Lung microvascular endothelial cell (primary cell): ENCODE results near the gene ERBB2. TPM values are rescaled to one million over a fixed set of nuclear protein-coding genes. Genes with fewer than 3 reads are reported as not detected.
"Not testable (repeated sequence)": the region's sequence is repeated elsewhere in the genome, so short reads cannot be mapped to it uniquely, and the experiment has no call there.

ENCODE experiments used
- DNase-seq, 2 donors: peaks; one replicate each; pipeline versions ENCODE4 v3.0.0 to v3.0.0-alpha.2; 2010; ENCODE audit warnings: low read depth in 2 of 2
- total RNA-seq: library from RNA; depleted of rRNA; stranded (reverse); fragments of >200 nt; gene quantifications from 2 replicates; pipeline ENCODE4 v1.2.1, GENCODE V29; 2014

The ERBB2 gene
- total RNA-seq, 1 donor from 2014 or later: 0.60 TPM

- no peak for DNase-seq
Measured at GRCh38 chr17:39702901-39703893, 3.3 kb downstream of the ERBB2 start.

DNA sequence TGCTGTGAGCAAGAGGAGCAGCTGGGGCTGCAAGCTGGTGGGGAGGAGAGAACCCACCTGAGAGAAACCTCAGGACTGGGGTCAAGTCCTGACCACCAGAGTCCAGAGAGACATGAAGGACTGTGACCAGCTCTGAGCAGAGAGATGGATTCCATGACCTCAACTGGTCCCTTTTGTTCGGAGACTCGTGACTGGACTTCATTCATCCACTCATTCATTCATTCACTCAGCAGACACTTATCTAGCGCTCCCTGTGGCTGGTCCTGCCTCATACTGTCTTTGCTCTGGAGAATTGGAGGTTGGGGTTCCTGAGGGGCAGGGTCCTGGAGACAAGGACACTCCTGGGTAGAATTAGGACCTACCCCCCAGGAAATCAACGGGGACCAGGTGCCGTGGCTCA lies 4.0 kb downstream of the ERBB2 start:
- no peak for DNase-seq

DNA sequence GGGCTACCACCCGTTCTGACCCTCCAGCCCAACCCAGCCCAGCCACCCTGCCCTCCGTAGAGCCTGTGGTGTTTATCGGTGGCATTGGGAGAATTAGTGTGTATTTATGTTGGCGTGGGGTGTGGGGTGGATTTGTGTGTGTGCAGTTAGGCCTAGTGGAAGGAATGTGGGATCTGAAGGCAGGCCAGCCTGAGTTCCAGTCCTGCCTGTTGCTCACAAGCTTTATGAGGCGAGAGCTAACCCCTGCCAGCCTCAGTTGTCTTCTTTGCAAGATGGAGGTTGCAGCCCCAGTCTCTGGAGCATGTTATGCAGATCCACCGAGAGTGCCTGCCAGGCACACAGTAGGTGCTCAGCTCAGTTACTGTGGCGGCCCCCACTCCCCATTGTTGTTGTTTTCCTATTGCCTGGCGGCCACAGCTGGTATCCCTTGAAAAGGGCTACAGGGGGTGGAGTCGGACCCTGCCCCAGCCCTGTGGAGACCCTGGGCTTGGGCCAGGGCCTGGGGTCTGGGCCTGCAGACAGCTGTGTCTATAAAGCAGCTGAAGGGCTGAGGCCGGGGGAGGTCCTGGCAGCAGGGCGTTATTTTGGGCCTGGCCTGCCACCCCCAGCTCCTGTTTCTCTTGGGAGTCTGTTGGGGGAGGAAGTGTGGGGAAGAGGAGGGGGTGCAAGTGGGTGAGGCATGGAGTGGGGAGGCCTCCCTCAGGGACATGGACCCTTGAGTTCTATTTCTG lies 5.1 kb downstream of the ERBB2 start:
- DNase-seq: no peak

GRCh38 chr17:39705786-39706348 lies 6.0 kb downstream of the ERBB2 start:
- no peak for DNase-seq

- DNase-seq: no peak
Measured at GRCh38 chr17:39706383-39706782, 6.5 kb downstream of the ERBB2 start.

GRCh38 chr17:39706921-39707337 lies 7.1 kb downstream of the ERBB2 start:
- DNase-seq: no peak

DNA sequence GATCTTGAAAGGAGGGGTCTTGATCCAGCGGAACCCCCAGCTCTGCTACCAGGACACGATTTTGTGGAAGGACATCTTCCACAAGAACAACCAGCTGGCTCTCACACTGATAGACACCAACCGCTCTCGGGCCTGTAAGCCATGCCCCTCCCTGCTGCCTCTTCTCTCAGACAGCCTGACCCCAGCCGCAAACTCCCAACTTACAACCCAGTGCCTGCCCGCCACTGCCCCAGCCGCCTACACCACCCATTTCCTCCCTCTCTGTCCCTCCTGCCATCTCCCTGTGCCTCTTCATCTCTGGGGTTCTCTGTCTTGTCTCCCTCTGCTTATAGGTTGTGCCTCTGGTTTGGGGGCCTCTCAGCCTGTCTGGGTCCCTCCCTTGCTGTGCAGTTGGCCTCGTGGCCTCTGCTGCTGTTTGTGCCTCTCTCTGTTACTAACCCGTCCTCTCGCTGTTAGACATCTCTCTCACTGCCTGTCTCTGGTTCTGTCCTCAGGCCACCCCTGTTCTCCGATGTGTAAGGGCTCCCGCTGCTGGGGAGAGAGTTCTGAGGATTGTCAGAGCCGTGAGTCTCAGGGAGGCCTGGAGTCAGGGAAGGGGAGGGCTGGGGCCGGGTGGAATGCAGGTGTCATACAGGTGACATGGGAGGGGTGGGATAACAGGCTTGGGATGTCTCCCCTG lies 9.6 kb downstream of the ERBB2 start:
- DNase-seq: no peak

- DNase-seq: no peak
Measured at GRCh38 chr17:39709998-39710964, 10.4 kb downstream of the ERBB2 start.

DNA sequence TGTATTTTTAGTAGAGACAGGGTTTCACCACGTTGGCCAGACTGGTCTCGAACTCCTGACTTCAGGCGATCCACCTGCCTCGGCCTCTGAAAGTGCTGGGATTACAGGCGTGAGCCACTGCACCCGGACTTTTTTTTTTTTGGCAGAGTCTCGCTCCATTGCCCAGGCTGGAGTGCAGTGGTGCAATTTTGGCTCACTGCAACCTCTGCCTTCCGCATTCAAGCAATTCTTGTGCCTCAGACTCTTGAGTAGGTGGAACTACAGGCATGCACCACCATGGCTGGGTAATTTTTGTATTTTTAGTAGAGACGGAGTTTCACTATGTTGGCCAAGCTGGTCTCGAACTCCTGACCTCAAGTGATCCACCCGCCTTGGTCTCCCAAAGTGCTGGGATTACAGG lies 11.2 kb downstream of the ERBB2 start:
- not testable (repeated sequence) for DNase-seq

GRCh38 chr17:39711851-39712250 lies 12.0 kb downstream of the ERBB2 start:
- no peak for DNase-seq

- no peak for DNase-seq
Measured at GRCh38 chr17:39714234-39714633, 14.4 kb downstream of the ERBB2 start.

- no peak for DNase-seq
Measured at GRCh38 chr17:39715375-39716072, 15.7 kb downstream of the ERBB2 start.

DNA sequence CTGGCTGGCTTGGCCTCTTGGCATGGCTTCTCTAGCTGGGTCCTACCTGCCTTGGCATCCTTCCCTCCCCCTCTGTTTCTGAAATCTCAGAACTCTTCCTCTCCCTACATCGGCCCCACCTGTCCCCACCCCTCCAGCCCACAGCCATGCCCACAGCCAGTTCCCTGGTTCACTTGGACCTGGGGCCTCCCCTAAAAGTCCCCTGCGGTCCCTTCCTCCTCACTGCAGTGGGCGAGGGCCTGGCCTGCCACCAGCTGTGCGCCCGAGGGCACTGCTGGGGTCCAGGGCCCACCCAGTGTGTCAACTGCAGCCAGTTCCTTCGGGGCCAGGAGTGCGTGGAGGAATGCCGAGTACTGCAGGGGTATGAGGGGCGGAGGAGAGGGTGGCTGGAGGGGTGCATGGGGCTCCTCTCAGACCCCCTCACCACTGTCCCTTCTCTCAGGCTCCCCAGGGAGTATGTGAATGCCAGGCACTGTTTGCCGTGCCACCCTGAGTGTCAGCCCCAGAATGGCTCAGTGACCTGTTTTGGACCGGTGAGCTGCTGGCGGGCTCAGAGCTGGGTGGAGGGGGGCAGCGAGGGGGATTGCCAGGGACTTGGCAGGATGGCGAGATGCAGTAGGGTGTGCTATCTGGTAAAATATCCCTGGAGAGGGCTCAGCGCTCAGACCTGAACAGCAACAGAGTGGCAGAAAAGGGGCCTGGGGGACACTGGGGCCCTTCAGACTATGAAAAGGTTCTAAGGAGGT lies 16.4 kb downstream of the ERBB2 start:
- DNase-seq: no peak

- DNase-seq: no peak
Measured at GRCh38 chr17:39716879-39717536, 17.1 kb downstream of the ERBB2 start.

DNA sequence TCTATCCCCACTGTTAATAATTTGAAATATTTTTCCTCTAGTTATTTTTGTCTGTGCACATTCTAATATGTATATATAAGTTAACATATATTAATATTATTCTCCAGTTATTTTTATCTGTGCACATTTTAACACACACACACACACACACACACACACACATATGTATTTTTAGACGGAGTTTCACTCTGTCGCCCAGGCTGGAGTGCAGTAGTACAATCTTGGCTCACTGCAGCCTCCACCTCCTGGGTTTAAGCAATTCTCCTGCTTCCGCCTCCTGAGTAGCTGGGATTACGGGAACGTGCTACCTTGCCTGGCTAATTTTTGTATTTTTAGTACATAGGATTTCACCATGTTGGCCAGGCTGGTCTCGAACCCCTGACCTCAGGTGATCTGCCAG lies 17.8 kb downstream of the ERBB2 start:
- no peak for DNase-seq

- DNase-seq: no peak
Measured at GRCh38 chr17:39719563-39720355, 19.9 kb downstream of the ERBB2 start.

DNA sequence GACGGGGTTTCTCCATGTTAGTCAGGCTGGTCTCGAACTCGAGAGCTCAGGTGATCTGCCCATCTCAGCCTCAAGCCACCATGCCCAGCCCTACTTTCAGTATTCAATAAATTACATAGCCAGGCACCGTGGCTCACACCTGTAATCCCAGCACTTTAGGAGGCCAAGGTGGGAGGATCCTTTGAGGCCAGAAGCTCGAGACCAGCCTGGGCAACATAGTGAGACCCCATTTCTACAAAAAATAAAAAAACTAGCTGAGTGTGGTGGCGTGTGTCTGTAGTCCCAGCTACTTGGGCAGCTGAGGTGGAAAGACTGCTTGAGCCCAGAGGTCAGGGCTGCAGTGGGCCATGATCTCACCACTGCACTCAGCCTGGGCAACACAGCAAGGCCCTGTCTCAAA lies 22.2 kb downstream of the ERBB2 start:
- DNase-seq: no peak
